Gastrocnemius medialis (tissue), 4 donors: ENCODE results near the gene LIMCH1.

Experiments
- CTCF ChIP-seq, 5 experiments: fragments of 450-650 bp in 3 of 5; fragments of 200-600 bp in 2 of 5; sonication (generic) in 2 of 5; IDR thresholded peaks in 4 of 5; conservative IDR thresholded peaks in 1 of 5; 1 replicate in 4 of 5; 2 replicates in 1 of 5; pipeline ENCODE4 v1.5.1; 2016 to 2019; ENCODE audit warnings: antibody characterized with exemption in 5 of 5, mild to moderate bottlenecking in 3 of 5, moderate library complexity in 3 of 5
- POLR2A ChIP-seq, 2 donors: fragments of 450-650 bp; IDR thresholded peaks; one replicate each; pipeline ENCODE4 v1.6.1; 2017; ENCODE audit warnings: antibody characterized with exemption in 2 of 2, mild to moderate bottlenecking in 2 of 2, moderate library complexity in 2 of 2

- TF ChIP-seq CTCF (IDR thresholded peaks at IDR 0.05 in 4 of 5, conservative IDR thresholded peaks at IDR 0.05 in 1 of 5) (no peak), POLR2A (IDR thresholded peaks at IDR 0.05) (no peak)
Observed at GRCh38 chr4:41496977-41497376, 41.0 kb upstream of the LIMCH1 start.
